IMR-90 (cell line): Measurements from ENCODE around the gene FOXP1. TPM values are rescaled to one million over a fixed set of nuclear protein-coding genes. Genes with fewer than 3 reads are reported as not detected.

Source experiments
- ATAC-seq: fragments of 200-7000 bp; cut with Tn5 transposase; 2 replicates; pipeline ENCODE4 v1.9.1; 2020; ENCODE audit warnings: low read depth, mild to moderate bottlenecking, moderate library complexity
- BruUV-seq: library from RNA; stranded (reverse); fragments of 400-500 nt; replicated peaks from 2 replicates; lab custom pipeline; 2021; lab: Mats Ljungman, UMichigan
- CTCF ChIA-PET: fragments of 300-600 bp; formaldehyde crosslinking; extraction: SDS; loops from one replicate; lab custom pipeline; 2021; ENCODE audit warnings: antibody characterized with exemption; lab: Yijun Ruan, JAX
- POLR2A ChIA-PET: fragments of 300-600 bp; sonication (Branson Sonifier 250); formaldehyde crosslinking; loops from one replicate; lab custom pipeline; 2022; ENCODE audit warnings: antibody characterized with exemption; ENCODE audit not compliant: unreplicated experiment; lab: Charles Lee
- DNase-seq: peaks from one replicate; pipeline ENCODE4 v3.0.0; 2013
- H2AFZ ChIP-seq: replicated peaks from 2 replicates; pipeline ENCODE3; 2013; ENCODE audit warnings: low read length, mild to moderate bottlenecking; ENCODE audit not compliant: poor library complexity
- H2AK5ac ChIP-seq: 2 replicates; pipeline ENCODE4 v1.6.1; 2013; ENCODE audit warnings: low read depth, low read length, inconsistent platforms
- H2AK9ac ChIP-seq: replicated peaks from 2 replicates; pipeline ENCODE3; 2013; ENCODE audit warnings: mild to moderate bottlenecking, low read depth, low read length, moderate library complexity; ENCODE audit not compliant: poor library complexity
- H2BK120ac ChIP-seq: 2 replicates; pipeline ENCODE4 v1.6.1; 2013; ENCODE audit warnings: low read depth, low read length, inconsistent platforms
- H2BK15ac ChIP-seq: 3 replicates; pipeline ENCODE4 v1.6.1; 2013; ENCODE audit warnings: low read depth, low read length, inconsistent platforms
- H2BK20ac ChIP-seq: 2 replicates; pipeline ENCODE4 v1.6.1; 2013; ENCODE audit warnings: low read depth, mild to moderate bottlenecking, inconsistent platforms, low read length, moderate library complexity
- H2BK5ac ChIP-seq: 2 replicates; pipeline ENCODE4 v1.6.1; 2013; ENCODE audit warnings: mild to moderate bottlenecking, low read depth, low read length, inconsistent platforms; ENCODE audit not compliant: poor library complexity, severe bottlenecking
- H3K14ac ChIP-seq: replicated peaks from 2 replicates; pipeline ENCODE4 v1.6.1; 2013; ENCODE audit warnings: low read depth, low read length, inconsistent platforms
- H3K18ac ChIP-seq: 2 replicates; pipeline ENCODE4 v1.6.1; 2013; ENCODE audit warnings: low read depth, low read length, control low read depth
- H3K23ac ChIP-seq: 2 replicates; pipeline ENCODE4 v1.6.1; 2013; ENCODE audit warnings: low read depth, low read length, inconsistent platforms
- H3K27ac ChIP-seq: 2 replicates; pipeline ENCODE4 v1.5.1; 2013; ENCODE audit warnings: mild to moderate bottlenecking, control low read depth, low read length; ENCODE audit not compliant: insufficient read depth
- H3K27me3 ChIP-seq: 2 replicates; pipeline ENCODE4 v1.6.1; 2013; ENCODE audit warnings: low read length; ENCODE audit not compliant: control insufficient read depth, insufficient read depth
- H3K36me3 ChIP-seq: 2 replicates; pipeline ENCODE4 v1.6.1; 2013; ENCODE audit warnings: low read length, mixed read lengths; ENCODE audit not compliant: control insufficient read depth, insufficient read depth
- H3K4ac ChIP-seq: 2 replicates; pipeline ENCODE4 v1.6.1; 2013; ENCODE audit warnings: low read depth, low read length, inconsistent platforms
- H3K4me1 ChIP-seq: 2 replicates; pipeline ENCODE4 v1.6.1; 2013; ENCODE audit warnings: low read length, mixed read lengths; ENCODE audit not compliant: control insufficient read depth, insufficient read depth
- H3K4me2 ChIP-seq: 2 replicates; pipeline ENCODE4 v1.6.1; 2013; ENCODE audit warnings: low read depth, mild to moderate bottlenecking, control low read depth, low read length, moderate library complexity
- H3K4me3 ChIP-seq: 2 replicates; pipeline ENCODE4 v1.5.1; 2013; ENCODE audit warnings: low read depth, mild to moderate bottlenecking, control low read depth, low read length, moderate library complexity; ENCODE audit not compliant: insufficient read depth
- H3K56ac ChIP-seq: 2 replicates; pipeline ENCODE4 v1.6.1; 2013; ENCODE audit warnings: low read length, inconsistent platforms; ENCODE audit not compliant: insufficient read depth; ENCODE audit errors: extremely low read depth
- H3K79me1 ChIP-seq, 2 experiments: 2 replicates each; pipeline ENCODE4 v1.6.1; 2013; ENCODE audit warnings: low read length in 2 of 2, inconsistent platforms in 1 of 2, low read depth in 1 of 2
- H3K9ac ChIP-seq: 2 replicates; pipeline ENCODE4 v1.6.1; 2013; ENCODE audit warnings: low read depth, low read length, control low read depth
- H3K9me1 ChIP-seq: 2 replicates; pipeline ENCODE4 v1.6.1; 2013; ENCODE audit warnings: low read length, inconsistent platforms; ENCODE audit not compliant: insufficient read depth
- H3K9me3 ChIP-seq: 2 replicates; pipeline ENCODE4 v1.6.1; 2013; ENCODE audit warnings: low read length; ENCODE audit not compliant: control insufficient read depth, insufficient read depth
- H4K20me1 ChIP-seq: 2 replicates; pipeline ENCODE4 v1.6.1; 2013; ENCODE audit warnings: low read length, inconsistent platforms; ENCODE audit not compliant: insufficient read depth
- H4K5ac ChIP-seq: 2 replicates; pipeline ENCODE4 v1.6.1; 2013; ENCODE audit warnings: mild to moderate bottlenecking, low read depth, low read length, control low read depth
- H4K8ac ChIP-seq, 2 experiments: 2 replicates each; pipeline ENCODE4 v1.6.1; 2013; ENCODE audit warnings: low read depth in 2 of 2, low read length in 2 of 2, control low read depth in 1 of 2, inconsistent platforms in 1 of 2
- H4K91ac ChIP-seq: 2 replicates; pipeline ENCODE4 v1.6.1; 2013; ENCODE audit warnings: low read depth, low read length, inconsistent platforms; ENCODE audit not compliant: insufficient read depth
- BHLHE40 ChIP-seq: fragments of 150-350 bp; IDR thresholded peaks from 2 replicates; pipeline ENCODE4 v1.6.1; 2016; ENCODE audit warnings: mild to moderate bottlenecking, low read depth, low read length
- CEBPB ChIP-seq: IDR thresholded peaks from 2 replicates; pipeline ENCODE4 v1.6.1; 2012; ENCODE audit warnings: low read depth, low read length, improper control_type of control experiment
- CHD1 ChIP-seq: IDR thresholded peaks from 2 replicates; pipeline ENCODE4 v1.6.1; 2012; ENCODE audit warnings: low read depth, low read length, improper control_type of control experiment
- FOS ChIP-seq: fragments of 150-350 bp; IDR thresholded peaks from 2 replicates; pipeline ENCODE4 v1.6.1; 2016; ENCODE audit warnings: low read depth, low read length
- MAFK ChIP-seq: IDR thresholded peaks from 2 replicates; pipeline ENCODE4 v1.6.1; 2012; ENCODE audit warnings: low read depth, low read length, improper control_type of control experiment
- MAZ ChIP-seq: IDR thresholded peaks from 2 replicates; pipeline ENCODE4 v1.6.1; 2012; ENCODE audit warnings: low read depth, mild to moderate bottlenecking, low read length, improper control_type of control experiment, moderate library complexity, borderline replicate concordance
- MXI1 ChIP-seq: IDR thresholded peaks from 2 replicates; pipeline ENCODE4 v1.6.1; 2012; ENCODE audit warnings: low read depth, mild to moderate bottlenecking, low read length, moderate library complexity, borderline replicate concordance
- NFE2L2 ChIP-seq: fragments of 150-350 bp; IDR thresholded peaks from 2 replicates; pipeline ENCODE4 v1.6.1; 2016; ENCODE audit warnings: low read depth, mild to moderate bottlenecking, low read length
- POLR2A ChIP-seq: IDR thresholded peaks from 2 replicates; pipeline ENCODE4 v1.6.1; 2012; ENCODE audit warnings: mild to moderate bottlenecking, low read depth, low read length
- RFX5 ChIP-seq: IDR thresholded peaks from 2 replicates; pipeline ENCODE4 v1.8.0; 2012; ENCODE audit warnings: low read depth, mild to moderate bottlenecking, low read length, moderate library complexity
- WGBS, 2 experiments: methylation state at CpG; one replicate each; pipeline versions ENCODE4 v1.1.5 to v1.1.7; 2013; ENCODE audit warnings: missing lambda C conversion rate in 2 of 2; ENCODE audit not compliant: insufficient read length in 1 of 2; ENCODE audit errors: extremely low coverage in 2 of 2; 5-methylcytosine and 5-hydroxymethylcytosine counted together
- dilution Hi-C: fragments of 300-500 bp; cut with HindIII; formaldehyde crosslinking; loops from one replicate; pipeline ENCODE4 v1.14.3; 2018; ENCODE audit warnings: low sequenced_read_pairs; ENCODE audit not compliant: unreplicated experiment
- in situ Hi-C: fragments of 300-500 bp; cut with MboI; formaldehyde crosslinking; loops from 3 replicates; pipeline ENCODE4 v1.14.3; 2019; ENCODE audit warnings: low sequenced_read_pairs, inconsistent platforms, mixed read lengths
- intact Hi-C: fragments of 100-400 bp; cut with micrococcal nuclease; formaldehyde crosslinking; loops from 2 replicates; pipeline ENCODE4 v1.10.0; 2022
- polyA plus RNA-seq, 3 experiments: library from polyadenylated mRNA; depleted of rRNA; stranded (reverse); fragments of >200 nt; gene quantifications; 2 replicates each; pipeline ENCODE4 v1.2.3, GENCODE V29; 2012; ENCODE audit warnings: low replicate concordance in 1 of 3
- total RNA-seq: library from RNA; depleted of rRNA; stranded (reverse); fragments of >200 nt; gene quantifications from 2 replicates; pipeline ENCODE4 v1.2.3, GENCODE V29; 2012

The FOXP1 gene
- total and polyA plus RNA-seq, 2 of the 4 experiments (the other 2 are of a cell fraction): 37.0 to 132 TPM

GRCh38 chr3:71133865-71134264, 449.7 kb downstream of the FOXP1 start:
- H3K27me3 ChIP-seq: no peaks in the 10 kb centered on the region
- H3K9ac ChIP-seq: no peak overlapping the region
- no peak overlapping the region for H2AK9ac ChIP-seq
- H2AFZ ChIP-seq: no peak overlapping the region
- ChIA-PET CTCF (interaction anchor here (0.6 kb wide), 1 partner anchor 554 kb away, joined by 4 read pairs; no protein-coding TSS in a partner anchor), POLR2A (no interaction called here)
- H2AK5ac ChIP-seq: 0 out of 2 replicates have a peak overlapping the region, but pooled peaks have one; percentile 6
- dilution Hi-C loops (no loop called here), in situ Hi-C loops (loop anchor here (10.0 kb wide), 2 partner anchors 171 to 451 kb away; partner anchors contain the start of gene FOXP1), intact Hi-C loops (loop anchor here (5.0 kb wide), 1 partner anchor 93 kb away; no protein-coding TSS in a partner anchor)
- peaks cover 0 to 20% of the 10 kb centered on the region in 2 experiments; a peak in 3 of 4 replicates for H3K79me1 ChIP-seq
- ATAC-seq (no peak), DNase-seq (no peak)
- H3K9me3 ChIP-seq: no peaks in the 10 kb centered on the region
- H3K9me1 ChIP-seq: no peaks in the 10 kb centered on the region
- peaks cover 8% of the 10 kb centered on the region for H3K4me1 ChIP-seq
- WGBS, 2 experiments: no CpG with 5 or more reads among the region's 4 CpGs
- TF ChIP-seq MXI1 (no peak), NFE2L2 (no peak), CEBPB (no peak), MAFK (no peak), FOS (no peak), RFX5 (no peak), BHLHE40 (no peak), CHD1 (no peak), MAZ (no peak), POLR2A (no peak)
- no peak overlapping the region for H3K14ac ChIP-seq
- H3K18ac ChIP-seq: no peak overlapping the region
- H2BK120ac ChIP-seq: no peak overlapping the region
- no peak overlapping the region for H3K56ac ChIP-seq
- no peak overlapping the region for H3K4me2 ChIP-seq
- no peak overlapping the region for H4K91ac ChIP-seq
- no TSS peak for BruUV-seq
- no peak overlapping the region for H3K4ac ChIP-seq
- H3K36me3 ChIP-seq: no peaks in the 10 kb centered on the region
- no peak overlapping the region for H3K27ac ChIP-seq
- H4K8ac ChIP-seq: no peak overlapping the region
- H2BK20ac ChIP-seq: no peak overlapping the region
- no peak overlapping the region for H4K5ac ChIP-seq
- H3K4me3 ChIP-seq: no peak overlapping the region
- no peak overlapping the region for H2BK5ac ChIP-seq
- H3K23ac ChIP-seq: no peak overlapping the region
- no peak overlapping the region for H2BK15ac ChIP-seq
- H4K20me1 ChIP-seq: no peaks in the 10 kb centered on the region
